K562 (cell line): Measurements from ENCODE around the gene KPNA1. TPM values are rescaled to one million over a fixed set of nuclear protein-coding genes. Genes with fewer than 3 reads are reported as not detected.

ENCODE experiments used
- MED1 ChIP-seq: sonication (generic); formaldehyde crosslinking; IDR thresholded peaks from 2 replicates; pipeline ENCODE4 v1.8.1; 2023; ENCODE audit warnings: missing genetic modification reagents, borderline replicate concordance
- RBM17 ChIP-seq: fragments of 200-400 bp; formaldehyde crosslinking; IDR thresholded peaks from 2 replicates; pipeline ENCODE4 v1.6.1; 2017; ENCODE audit warnings: low read depth, mild to moderate bottlenecking, low read length, borderline replicate concordance
- ZNF785 ChIP-seq: fragments of 250-450 bp; sonication (Bioruptor Pico); IDR thresholded peaks from 2 replicates; pipeline ENCODE4 v1.4.0; 2020; ENCODE audit warnings: mild to moderate bottlenecking
- polyA plus RNA-seq, 8 experiments: library from polyadenylated mRNA; depleted of rRNA in 4 of 8; stranded (reverse) in 5 of 8; unstranded in 3 of 8; fragments of >200 nt; fragmentation: Nextera tagmentation in 2 of 8; fragmentation: Illumina TruSeq in 1 of 8; extraction: Ambion mirVana in 2 of 8; extraction: Trizol in 1 of 8; gene quantifications; 2 replicates each; pipeline versions ENCODE4 v1.2.1 to v1.2.3, GENCODE V29; 2011 to 2014; ENCODE audit warnings: inconsistent platforms in 1 of 8, missing spikeins in 1 of 8
- total RNA-seq, 7 experiments: library from RNA; depleted of rRNA in 6 of 7; stranded (reverse); fragments of >200 nt in 6 of 7; fragmentation: Illumina TruSeq in 2 of 7; extraction: Trizol in 2 of 7; gene quantifications; 2 replicates each; pipeline versions ENCODE4 v1.2.1 to v1.2.3, GENCODE V29; 2011 to 2021; ENCODE audit warnings: low replicate concordance in 1 of 7
- TF ChIP-seq, protein P1 (sequence below): sonication (generic); formaldehyde crosslinking; IDR thresholded peaks from 2 replicates; pipeline ENCODE4 v1.8.1; 2023; ENCODE audit warnings: mild to moderate bottlenecking, missing genetic modification reagents
- TF ChIP-seq, protein P2 (sequence below): sonication (generic); formaldehyde crosslinking; IDR thresholded peaks from 2 replicates; pipeline ENCODE4 v1.8.0; 2023; ENCODE audit warnings: missing genetic modification reagents, mild to moderate bottlenecking, borderline replicate concordance

KPNA1 gene
- total and polyA plus RNA-seq, 9 of the 15 experiments (the other 6 are each of a cell fraction or from before 2014, with no cell fraction given) = 9.3 to 53.8 (median 33.5) TPM

DNA sequence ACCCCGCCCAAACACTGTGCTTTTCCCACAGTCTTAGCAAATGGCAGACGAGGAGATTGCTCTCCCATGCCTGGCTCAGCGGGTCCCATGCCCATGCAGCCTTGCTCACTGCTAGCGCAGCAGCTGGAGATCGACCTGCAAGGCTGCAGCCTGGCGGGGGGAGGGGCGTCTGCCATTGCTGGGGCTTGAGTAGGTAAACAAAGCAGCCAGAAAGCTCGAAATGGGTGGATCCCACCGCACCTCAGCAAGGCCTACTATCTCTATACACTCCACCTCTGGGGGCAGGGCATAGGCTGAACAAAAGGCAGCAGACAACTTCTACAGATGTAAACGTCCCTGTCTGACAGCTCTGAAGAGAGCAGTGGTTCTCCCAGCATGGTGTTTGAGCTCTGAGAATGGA is 71.6 kb downstream of the KPNA1 start (continued):
- TF ChIP-seq, protein P1, sequence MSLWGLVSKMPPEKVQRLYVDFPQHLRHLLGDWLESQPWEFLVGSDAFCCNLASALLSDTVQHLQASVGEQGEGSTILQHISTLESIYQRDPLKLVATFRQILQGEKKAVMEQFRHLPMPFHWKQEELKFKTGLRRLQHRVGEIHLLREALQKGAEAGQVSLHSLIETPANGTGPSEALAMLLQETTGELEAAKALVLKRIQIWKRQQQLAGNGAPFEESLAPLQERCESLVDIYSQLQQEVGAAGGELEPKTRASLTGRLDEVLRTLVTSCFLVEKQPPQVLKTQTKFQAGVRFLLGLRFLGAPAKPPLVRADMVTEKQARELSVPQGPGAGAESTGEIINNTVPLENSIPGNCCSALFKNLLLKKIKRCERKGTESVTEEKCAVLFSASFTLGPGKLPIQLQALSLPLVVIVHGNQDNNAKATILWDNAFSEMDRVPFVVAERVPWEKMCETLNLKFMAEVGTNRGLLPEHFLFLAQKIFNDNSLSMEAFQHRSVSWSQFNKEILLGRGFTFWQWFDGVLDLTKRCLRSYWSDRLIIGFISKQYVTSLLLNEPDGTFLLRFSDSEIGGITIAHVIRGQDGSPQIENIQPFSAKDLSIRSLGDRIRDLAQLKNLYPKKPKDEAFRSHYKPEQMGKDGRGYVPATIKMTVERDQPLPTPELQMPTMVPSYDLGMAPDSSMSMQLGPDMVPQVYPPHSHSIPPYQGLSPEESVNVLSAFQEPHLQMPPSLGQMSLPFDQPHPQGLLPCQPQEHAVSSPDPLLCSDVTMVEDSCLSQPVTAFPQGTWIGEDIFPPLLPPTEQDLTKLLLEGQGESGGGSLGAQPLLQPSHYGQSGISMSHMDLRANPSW = no peak
- TF ChIP-seq, protein P2, sequence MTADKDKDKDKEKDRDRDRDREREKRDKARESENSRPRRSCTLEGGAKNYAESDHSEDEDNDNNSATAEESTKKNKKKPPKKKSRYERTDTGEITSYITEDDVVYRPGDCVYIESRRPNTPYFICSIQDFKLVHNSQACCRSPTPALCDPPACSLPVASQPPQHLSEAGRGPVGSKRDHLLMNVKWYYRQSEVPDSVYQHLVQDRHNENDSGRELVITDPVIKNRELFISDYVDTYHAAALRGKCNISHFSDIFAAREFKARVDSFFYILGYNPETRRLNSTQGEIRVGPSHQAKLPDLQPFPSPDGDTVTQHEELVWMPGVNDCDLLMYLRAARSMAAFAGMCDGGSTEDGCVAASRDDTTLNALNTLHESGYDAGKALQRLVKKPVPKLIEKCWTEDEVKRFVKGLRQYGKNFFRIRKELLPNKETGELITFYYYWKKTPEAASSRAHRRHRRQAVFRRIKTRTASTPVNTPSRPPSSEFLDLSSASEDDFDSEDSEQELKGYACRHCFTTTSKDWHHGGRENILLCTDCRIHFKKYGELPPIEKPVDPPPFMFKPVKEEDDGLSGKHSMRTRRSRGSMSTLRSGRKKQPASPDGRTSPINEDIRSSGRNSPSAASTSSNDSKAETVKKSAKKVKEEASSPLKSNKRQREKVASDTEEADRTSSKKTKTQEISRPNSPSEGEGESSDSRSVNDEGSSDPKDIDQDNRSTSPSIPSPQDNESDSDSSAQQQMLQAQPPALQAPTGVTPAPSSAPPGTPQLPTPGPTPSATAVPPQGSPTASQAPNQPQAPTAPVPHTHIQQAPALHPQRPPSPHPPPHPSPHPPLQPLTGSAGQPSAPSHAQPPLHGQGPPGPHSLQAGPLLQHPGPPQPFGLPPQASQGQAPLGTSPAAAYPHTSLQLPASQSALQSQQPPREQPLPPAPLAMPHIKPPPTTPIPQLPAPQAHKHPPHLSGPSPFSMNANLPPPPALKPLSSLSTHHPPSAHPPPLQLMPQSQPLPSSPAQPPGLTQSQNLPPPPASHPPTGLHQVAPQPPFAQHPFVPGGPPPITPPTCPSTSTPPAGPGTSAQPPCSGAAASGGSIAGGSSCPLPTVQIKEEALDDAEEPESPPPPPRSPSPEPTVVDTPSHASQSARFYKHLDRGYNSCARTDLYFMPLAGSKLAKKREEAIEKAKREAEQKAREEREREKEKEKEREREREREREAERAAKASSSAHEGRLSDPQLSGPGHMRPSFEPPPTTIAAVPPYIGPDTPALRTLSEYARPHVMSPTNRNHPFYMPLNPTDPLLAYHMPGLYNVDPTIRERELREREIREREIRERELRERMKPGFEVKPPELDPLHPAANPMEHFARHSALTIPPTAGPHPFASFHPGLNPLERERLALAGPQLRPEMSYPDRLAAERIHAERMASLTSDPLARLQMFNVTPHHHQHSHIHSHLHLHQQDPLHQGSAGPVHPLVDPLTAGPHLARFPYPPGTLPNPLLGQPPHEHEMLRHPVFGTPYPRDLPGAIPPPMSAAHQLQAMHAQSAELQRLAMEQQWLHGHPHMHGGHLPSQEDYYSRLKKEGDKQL = no peak
- TF ChIP-seq RBM17 (no peak), MED1 (CRISPR knock-in tag) (no peak), ZNF785 (CRISPR knock-in tag) (no peak)
